ENCODE data around the gene MRM3. TPM values are rescaled to one million over a fixed set of nuclear protein-coding genes. Genes with fewer than 3 reads are reported as not detected.
"Not testable (repeated sequence)": the region's sequence is repeated elsewhere in the genome, so short reads cannot be mapped to it uniquely, and the experiment has no call there.

Gene MRM3, protein sequence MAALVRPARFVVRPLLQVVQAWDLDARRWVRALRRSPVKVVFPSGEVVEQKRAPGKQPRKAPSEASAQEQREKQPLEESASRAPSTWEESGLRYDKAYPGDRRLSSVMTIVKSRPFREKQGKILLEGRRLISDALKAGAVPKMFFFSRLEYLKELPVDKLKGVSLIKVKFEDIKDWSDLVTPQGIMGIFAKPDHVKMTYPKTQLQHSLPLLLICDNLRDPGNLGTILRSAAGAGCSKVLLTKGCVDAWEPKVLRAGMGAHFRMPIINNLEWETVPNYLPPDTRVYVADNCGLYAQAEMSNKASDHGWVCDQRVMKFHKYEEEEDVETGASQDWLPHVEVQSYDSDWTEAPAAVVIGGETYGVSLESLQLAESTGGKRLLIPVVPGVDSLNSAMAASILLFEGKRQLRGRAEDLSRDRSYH
- 54.1 and 71.0 TPM in 2 replicates for total RNA-seq (2014; rRNA removed; shearing (Covaris generic))

DNA sequence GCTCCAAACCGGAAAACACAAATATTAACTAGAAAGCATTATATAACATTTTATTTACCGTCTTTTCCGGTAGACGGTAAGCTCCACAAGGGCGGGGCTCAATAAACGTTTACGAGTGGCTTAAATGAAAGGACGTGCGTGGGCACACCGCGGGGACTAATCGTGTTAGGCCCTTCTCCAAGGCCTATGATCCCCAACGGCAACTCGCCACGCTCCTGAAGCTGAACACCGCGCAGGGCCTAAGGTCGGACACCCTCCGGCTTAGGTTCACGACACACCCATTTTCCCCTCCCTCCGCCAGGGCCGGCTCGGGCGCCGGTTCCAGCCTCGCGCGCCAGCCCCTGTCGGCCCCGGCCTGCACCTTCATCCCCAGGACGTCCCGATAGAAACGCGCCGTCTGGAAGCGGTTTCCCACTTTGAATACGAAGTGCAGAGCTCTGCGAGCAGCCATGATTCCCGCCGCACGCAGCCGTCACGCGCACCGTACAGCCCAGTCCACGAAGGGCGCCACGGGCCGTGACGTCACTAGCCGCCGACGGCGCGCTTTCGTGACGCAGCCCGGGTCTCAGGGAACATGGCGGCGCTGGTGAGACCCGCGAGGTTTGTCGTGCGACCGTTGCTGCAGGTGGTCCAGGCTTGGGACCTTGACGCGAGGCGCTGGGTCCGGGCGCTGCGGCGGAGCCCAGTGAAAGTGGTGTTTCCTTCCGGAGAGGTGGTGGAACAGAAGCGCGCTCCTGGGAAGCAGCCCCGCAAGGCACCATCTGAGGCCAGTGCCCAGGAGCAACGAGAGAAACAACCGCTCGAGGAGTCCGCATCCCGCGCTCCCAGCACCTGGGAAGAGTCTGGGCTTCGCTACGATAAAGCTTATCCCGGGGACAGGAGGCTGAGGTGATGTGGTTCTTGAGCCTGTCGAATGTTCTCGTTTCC, at the start of gene MRM3, which contains the start of gene GLOD4:
MRM3 (plus strand) TSS at position 549 of the 927 bp plus-strand sequence; CDS start at position 575, 26 bp downstream.
GLOD4 (minus strand) TSS at position 476 of the 927 bp plus-strand sequence; CDS start at position 451, 25 bp downstream.
- peak; percentile 85 for DNase-seq (ENCODE audit: low spot score)
- in situ Hi-C loops (cut with HindIII; ENCODE audit: low sequenced_read_pairs), result no loop called here

DNA sequence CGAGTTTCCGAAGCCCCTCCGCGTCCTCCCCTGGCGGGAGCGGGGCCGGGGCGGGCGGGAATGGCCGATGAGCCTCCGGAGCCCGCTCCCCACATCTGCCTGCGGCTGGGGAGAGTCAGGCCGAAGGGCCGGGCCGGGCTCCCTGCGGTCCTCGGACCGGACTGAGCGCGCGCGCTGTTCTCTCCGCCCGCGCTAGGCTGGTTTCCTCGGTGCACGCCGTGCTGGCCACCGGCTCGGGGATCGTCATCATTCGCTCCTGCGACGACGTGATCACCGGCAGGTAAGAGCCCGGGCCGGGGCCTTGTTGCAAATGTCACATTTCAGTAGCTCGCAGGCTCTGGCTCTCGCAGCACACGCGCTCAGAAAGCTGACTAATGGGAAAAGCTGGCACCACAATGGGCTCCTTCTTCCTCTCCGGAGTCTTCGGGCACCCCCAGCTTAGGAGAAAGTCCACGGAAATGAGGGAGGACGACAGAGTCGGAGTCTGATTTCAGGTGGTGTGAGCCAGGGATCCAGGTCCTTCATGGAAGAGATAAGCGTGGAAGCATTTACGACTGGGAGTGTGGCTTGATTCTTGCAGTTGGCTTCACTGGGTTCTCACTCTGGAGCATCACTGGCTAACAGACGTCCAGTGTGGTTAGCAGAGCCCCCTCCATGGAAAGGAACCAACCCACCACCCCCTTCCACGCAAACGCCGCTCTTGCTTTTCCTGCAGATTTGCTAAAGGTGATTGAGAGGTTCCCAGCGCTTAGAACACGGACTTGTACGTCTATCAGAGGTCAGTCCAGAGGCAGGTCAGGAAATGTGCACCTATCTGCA, 49.0 kb upstream of the MRM3 start:
- peak; percentile 67 for DNase-seq (ENCODE audit: low spot score)
- in situ Hi-C loops (cut with HindIII; ENCODE audit: low sequenced_read_pairs), result no loop called here

DNA sequence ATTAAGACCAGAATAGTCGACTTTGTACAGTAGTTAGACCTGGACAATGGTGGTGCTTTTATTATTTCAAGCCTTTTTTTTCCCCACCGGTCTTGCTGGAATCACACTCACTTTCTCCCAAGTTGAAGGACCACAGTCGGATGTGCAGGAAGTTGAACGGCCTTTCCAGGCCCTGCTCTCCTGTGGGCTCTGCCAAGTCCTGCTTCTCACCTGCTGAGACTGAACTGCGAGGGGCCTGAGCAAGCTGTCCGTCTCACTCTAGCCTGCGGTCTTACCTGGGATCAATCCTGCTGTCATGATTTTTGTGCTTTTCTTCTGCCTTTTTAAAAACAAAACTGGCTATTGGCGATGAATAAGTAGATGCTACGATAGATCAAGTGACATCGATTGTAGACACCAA, 48.4 kb upstream of the MRM3 start:
- in situ Hi-C loops (cut with HindIII; ENCODE audit: low sequenced_read_pairs), result no loop called here
- DNase-seq (ENCODE audit: low spot score), result peak; percentile 60

DNA sequence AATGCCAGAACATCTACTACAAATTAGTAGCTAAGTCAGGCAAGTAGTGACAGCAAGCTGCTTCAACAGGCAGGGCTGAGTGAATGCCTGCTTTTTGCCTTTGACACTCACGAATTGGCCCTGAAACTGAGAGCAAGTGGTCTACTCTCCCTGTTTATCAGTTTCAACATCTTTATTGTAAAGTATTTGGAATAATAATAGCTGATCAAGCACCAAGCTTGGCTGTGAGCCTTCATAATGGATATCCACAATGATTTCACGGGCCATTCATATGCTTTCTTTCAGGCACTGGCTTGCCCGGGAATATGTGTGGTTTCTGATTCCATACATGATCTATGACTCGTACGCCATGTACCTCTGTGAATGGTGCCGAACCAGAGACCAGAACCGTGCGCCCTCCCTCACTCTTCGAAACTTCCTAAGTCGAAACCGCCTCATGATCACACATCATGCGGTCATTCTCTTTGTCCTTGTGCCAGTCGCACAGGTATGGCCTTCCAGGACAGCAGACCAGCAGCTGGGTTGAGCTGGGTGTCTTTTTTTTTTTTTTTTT, 44.5 kb upstream of the MRM3 start:
- no peak for DNase-seq (ENCODE audit: low spot score)
- in situ Hi-C loops (cut with HindIII; ENCODE audit: low sequenced_read_pairs), result no loop called here

DNA sequence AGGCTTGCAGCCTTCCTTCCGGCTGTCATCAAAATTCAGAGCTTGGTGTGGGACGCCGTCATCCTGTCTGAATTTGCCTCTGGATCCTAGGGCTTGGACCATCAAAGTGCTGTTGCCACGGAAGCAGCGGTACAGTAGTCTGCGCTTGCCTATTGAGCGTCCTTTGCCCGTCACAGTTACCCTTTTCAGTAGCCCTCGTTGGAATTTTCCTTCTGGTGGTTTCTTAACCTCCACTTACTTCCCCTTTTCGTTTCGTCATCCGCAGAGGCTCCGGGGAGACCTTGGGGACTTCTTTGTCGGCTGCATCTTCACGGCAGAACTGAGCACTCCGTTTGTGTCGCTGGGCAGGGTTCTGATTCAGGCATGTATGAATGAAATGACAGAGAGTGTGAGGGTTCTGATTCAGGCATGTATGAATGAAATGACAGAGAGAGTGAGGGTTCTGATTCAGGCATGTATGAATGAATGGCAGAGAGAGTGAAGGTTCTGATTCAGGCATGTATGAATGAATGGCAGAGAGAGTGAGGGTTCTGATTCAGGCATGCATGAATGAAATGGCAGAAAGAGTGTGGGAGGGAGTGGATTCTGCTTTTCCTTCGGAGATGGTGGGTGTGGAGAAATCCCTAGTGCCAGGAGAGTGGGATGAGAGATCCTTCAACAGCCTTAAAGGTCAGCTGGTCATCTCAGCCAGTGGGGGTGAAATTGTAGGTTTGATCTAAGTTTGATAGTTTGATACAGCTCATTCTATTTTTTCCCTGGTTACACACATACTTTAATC, 41.7 kb upstream of the MRM3 start:
- in situ Hi-C loops (cut with HindIII; ENCODE audit: low sequenced_read_pairs), result no loop called here
- DNase-seq (ENCODE audit: low spot score), result no peak

DNA sequence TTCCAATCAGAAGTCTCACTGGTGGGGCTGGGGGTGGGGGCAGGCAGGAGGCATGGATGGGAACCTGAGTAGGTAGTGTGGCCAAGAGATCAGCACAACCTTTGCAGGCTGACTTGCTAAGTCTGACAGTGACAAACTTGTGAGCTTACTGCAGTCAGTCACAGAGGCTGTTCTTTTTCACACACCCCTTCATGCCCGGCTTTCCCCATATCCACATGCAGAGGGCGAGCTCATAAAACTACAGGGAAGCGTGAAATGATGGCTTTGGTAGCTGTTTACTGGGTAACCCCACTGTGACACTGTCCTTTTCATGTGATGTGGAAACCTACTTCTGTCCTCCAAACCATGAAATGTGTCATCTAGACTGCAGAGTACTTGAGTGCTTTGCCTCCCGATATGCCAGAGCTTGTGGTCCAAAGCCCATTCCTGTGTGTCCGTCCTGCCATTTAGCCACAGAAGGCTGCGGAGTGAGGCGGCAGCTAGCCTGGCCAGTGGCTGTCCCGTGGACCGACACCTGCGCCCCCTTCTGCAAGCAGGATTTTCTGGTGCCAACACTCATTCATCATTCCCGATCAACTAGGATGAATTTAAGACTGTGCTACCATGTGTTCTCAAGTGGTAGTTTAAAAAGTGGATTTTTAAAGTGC, 39.9 kb upstream of the MRM3 start:
- DNase-seq (ENCODE audit: low spot score), result no peak
- in situ Hi-C loops (cut with HindIII; ENCODE audit: low sequenced_read_pairs), result no loop called here

DNA sequence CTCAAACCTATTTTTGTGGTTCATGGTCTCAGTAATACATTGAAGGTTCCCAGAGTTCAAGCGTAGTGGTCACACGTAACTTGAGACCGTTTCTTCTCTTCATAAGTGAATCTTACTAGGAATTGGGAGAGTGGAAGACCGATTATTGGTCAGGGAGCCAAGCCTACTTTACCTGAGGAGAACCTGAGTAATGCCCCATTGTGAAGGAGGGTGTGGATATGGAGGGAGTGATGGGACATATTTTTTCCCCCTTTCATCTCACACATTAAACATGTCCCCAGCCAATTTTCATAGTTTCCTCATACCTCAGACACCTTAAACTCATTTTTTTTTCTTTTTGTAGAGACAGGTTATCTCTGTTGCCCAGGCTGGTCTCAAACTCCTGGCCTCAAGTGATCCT, 39.0 kb upstream of the MRM3 start:
- no peak for DNase-seq (ENCODE audit: low spot score)
- in situ Hi-C loops (cut with HindIII; ENCODE audit: low sequenced_read_pairs), result no loop called here

DNA sequence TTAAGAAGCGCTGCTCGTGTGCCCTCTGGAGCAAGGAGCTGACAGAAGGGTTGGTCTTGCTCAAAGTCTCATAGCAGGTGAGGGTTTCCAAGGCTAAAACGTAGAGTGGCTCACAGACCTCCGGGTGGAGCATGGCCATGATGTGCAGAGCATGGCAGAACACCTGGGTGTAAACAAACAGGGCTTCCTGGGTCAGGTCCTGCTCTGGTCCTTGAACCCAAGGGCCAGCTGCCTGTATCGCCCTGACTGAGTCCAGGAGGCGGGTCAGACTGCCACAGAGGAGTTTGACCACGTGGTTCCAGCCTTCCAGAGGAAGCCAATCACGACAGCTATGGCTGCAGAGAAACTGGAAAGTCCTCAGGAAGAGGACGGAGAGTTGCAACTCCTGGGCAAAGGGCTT, 37.2 kb upstream of the MRM3 start:
- DNase-seq (ENCODE audit: low spot score), result no peak
- in situ Hi-C loops (cut with HindIII; ENCODE audit: low sequenced_read_pairs), result no loop called here

DNA sequence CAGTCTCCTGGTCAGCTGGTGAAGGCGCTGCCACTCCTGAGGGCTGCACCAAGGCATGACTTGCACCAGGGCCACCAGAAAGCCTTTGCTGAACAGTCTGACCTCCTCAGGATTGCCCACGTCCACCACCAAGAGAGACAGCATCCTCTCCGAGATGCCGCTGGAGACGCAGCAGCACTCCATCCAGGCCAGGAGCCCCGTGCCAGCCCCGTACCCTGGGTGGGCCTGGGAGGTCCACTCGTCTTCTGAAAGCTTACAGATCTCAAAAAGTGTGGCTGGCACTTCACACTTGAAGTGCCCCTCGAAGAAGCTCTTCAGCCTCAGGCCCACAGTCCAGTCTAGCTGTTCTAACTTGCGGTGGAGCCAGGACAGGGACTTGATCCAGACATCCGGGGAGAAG, 36.7 kb upstream of the MRM3 start:
- in situ Hi-C loops (cut with HindIII; ENCODE audit: low sequenced_read_pairs), result no loop called here

DNA sequence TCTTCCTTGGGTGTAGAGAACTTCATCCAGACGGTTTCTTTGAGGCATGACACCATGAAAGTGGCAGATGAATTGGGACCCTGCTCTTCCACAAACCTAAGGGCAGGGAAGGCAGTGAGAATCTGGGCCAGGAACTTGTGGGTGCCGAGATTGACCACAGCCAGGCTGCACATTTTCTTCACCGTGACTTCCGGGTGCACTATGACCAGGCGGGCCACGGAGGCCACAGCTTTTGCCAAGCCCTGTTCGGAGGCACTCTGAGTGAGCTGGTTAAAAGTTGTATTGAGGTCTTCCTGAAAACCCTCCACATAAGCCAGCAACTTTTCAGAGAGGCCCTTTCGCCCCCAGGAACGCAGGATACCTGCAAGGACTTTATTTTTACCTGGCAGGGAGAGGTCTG, 36.0 kb upstream of the MRM3 start:
- DNase-seq (ENCODE audit: low spot score), result no peak
- in situ Hi-C loops (cut with HindIII; ENCODE audit: low sequenced_read_pairs), result no loop called here

More for the DNA sequence above, 36.7 kb upstream of the MRM3 start:
- DNase-seq (ENCODE audit: low spot score), result no peak

DNA sequence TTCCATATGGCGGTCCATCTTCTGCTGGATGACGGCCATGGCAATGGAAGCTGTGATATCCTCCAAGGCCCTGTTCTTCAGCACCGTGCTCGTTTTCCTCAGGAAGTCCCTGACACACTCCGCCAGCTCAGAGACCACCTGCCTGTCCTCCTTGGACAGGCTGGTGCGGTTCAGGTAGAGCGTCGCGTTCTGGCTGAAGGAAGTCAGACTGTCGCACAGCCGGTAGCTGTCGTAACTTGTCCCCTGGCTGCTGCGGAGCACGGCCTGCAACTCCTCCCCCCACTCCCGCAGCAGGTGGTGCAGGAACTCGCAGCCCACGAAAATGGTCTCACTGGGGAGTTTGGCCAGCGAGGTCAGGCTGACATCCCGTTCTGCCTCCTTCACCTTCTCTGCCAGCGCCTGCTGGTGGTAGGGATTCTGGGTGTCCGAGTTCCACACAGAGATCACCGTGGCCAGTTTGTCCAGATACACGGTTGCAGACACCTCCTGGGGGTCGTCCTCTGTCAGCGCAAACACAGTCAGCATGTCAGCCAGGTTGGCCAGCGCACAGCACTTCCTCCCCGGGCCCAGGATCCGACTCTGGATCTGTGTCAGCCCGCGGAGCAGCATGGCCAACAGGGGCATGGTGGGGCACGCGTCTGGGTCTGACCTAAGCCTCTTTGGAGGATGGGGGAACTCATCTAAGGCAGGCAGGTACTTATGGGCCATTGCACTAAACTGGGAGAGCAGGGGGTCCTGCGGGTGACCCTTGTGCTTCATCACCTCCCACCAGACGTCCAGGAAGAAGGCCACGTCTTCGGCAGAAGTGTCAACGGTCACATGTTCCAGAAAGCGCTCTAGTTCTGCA, 35.1 kb upstream of the MRM3 start:
- DNase-seq (ENCODE audit: low spot score), result peak; percentile 65
- in situ Hi-C loops (cut with HindIII; ENCODE audit: low sequenced_read_pairs), result no loop called here

DNA sequence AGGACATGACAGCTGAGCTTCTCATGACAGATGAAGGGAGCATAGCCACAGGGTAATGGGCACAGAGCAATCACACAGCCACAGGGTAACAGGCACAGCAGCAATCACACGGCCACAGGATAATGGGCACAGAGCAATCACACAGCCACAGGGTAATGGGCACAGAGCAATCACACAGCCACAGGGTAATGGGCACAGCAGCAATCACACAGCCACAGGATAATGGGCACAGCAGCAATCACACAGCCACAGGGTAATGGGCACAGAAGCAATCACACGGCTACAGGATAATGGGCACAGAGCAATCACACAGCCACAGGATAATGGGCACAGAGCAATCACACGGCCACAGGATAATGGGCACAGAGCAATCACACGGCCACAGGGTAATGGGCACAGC, 33.5 kb upstream of the MRM3 start:
- DNase-seq (ENCODE audit: low spot score); in situ Hi-C loops (cut with HindIII; ENCODE audit: low sequenced_read_pairs): not testable (repeated sequence)

DNA sequence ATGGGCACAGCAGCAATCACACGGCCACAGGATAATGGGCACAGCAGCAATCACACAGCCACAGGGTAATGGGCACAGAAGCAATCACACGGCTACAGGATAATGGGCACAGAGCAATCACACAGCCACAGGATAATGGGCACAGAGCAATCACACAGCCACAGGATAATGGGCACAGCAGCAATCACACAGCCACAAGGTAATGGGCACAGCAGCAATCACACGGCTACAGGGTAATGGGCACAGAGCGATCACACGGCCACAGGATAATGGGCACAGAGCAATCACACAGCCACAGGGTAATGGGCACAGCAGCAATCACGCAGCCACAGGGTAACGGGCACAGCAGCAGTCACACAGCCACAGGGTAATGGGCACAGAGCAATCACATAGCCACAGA, 32.8 kb upstream of the MRM3 start:
- DNase-seq (ENCODE audit: low spot score); in situ Hi-C loops (cut with HindIII; ENCODE audit: low sequenced_read_pairs): not testable (repeated sequence)

DNA sequence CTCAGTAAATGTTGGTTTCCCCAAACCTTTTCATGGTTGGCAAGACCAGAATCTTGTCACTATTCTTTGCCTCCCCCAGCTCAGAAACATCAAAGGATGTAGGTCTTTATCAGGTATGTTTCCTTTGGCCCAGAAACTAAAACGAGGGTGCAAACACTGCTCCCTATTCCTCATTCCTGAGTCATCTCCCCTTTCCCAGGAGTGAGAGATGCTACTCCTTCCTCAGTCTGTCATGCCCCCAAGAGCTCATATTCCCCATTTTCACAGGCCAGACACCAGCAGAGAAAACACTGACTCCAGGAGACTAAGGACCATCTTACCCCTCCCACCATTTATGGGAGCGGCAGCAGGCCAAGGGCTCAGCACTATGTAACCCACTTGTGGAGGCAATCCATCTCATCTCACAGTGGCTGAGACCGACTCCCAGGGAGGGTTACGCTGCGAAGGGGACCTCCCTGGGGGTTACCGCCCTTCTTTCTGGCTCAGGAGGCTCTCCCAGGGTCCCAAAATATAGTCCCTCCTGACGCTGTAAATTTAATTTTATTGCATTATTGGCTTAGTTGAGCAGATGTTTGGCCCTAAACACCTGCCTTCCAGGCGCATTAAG, 31.6 kb upstream of the MRM3 start:
- in situ Hi-C loops (cut with HindIII; ENCODE audit: low sequenced_read_pairs), result loop anchor here (25.0 kb wide), 1 partner anchor 237 kb away; the partner anchor contains the start of genes NXN and TIMM22

DNA sequence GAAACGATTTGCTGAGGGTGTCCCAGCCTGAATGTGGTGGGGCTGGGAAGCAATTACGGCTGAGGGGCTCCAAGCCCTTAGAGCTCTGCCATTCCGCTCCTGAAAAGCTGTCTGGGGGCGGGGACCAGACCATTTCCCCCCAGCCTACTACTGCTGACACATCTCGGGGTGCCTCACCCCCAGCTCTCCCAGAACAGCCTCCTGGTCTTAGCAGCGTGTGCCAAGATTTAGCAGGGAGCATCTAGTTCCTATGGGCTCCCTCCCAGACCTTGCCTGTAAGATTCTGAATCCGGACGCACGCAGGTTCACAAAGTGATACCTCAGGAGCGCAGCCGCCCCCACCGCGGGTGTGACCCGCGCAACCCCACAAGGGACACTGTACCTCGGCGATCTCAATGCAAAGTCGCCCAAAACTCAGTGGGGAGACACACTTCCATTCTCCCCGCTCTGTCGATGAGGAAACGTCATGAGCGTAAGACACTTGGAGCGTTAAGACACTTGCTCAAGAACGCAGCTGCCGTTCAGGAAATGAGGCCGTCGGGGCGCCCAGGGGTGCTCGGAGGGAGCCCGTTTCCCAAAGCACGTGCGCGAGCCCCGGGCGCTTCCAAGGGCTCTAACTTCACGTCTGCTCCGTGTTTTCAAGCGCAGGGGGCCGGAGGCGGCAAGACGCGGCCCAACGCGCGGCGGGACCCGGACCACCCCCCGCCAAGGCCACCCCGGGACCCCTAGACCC, 30.7 kb upstream of the MRM3 start:
- no peak for DNase-seq (ENCODE audit: low spot score)
- in situ Hi-C loops (cut with HindIII; ENCODE audit: low sequenced_read_pairs), result loop anchor here (25.0 kb wide), 1 partner anchor 236 kb away; the partner anchor contains the start of genes NXN and TIMM22

More for the DNA sequence above, 31.6 kb upstream of the MRM3 start:
- DNase-seq (ENCODE audit: low spot score), result no peak
